ENCODE data around the gene LRP8.

Gene LRP8

GRCh38 chr1:53275566-53275965, 52.3 kb downstream of the LRP8 start:
- TF ChIP-seq CTCF (IDR thresholded peaks at IDR 0.05; ENCODE audit: low read depth, low read length) (no peak), POLR2A (IDR thresholded peaks at IDR 0.05; ENCODE audit: extremely low read depth, insufficient read length) (no peak), MAX (IDR thresholded peaks at IDR 0.05; ENCODE audit: low read depth, low read length) (no peak), MYC (IDR thresholded peaks at IDR 0.05; ENCODE audit: low read depth, low read length) (no peak)
- H3K4me3 ChIP-seq (ENCODE audit: low read depth, low read length) = no peak overlapping the region
- no peak for DNase-seq (ENCODE audit: low read depth)

- no peak for DNase-seq (ENCODE audit: low read depth)
- TF ChIP-seq MYC (IDR thresholded peaks at IDR 0.05; ENCODE audit: low read depth, low read length) (no peak), CTCF (IDR thresholded peaks at IDR 0.05; ENCODE audit: low read depth, low read length) (no peak), MAX (IDR thresholded peaks at IDR 0.05; ENCODE audit: low read depth, low read length) (no peak)
- no peak overlapping the region for H3K4me3 ChIP-seq (ENCODE audit: low read depth, low read length)
Observed at GRCh38 chr1:53274541-53275185, 53.2 kb downstream of the LRP8 start.

- no peak for DNase-seq (ENCODE audit: low read depth)
- TF ChIP-seq MAX (IDR thresholded peaks at IDR 0.05; ENCODE audit: low read depth, low read length) = no peak
- no peak for TF ChIP-seq MYC (IDR thresholded peaks at IDR 0.05; ENCODE audit: low read depth, low read length)
- TF ChIP-seq CTCF (IDR thresholded peaks at IDR 0.05; ENCODE audit: low read depth, low read length) = no peak
- TF ChIP-seq POLR2A (IDR thresholded peaks at IDR 0.05; ENCODE audit: extremely low read depth, insufficient read length) = no peak
- no peak overlapping the region for H3K4me3 ChIP-seq (ENCODE audit: low read depth, low read length)
Observed at GRCh38 chr1:53274026-53274425, 53.8 kb downstream of the LRP8 start.

- no peak for TF ChIP-seq MAX (IDR thresholded peaks at IDR 0.05; ENCODE audit: low read depth, low read length)
- TF ChIP-seq MYC (IDR thresholded peaks at IDR 0.05; ENCODE audit: low read depth, low read length) = no peak
- no peak for TF ChIP-seq POLR2A (IDR thresholded peaks at IDR 0.05; ENCODE audit: extremely low read depth, insufficient read length)
- TF ChIP-seq CTCF (IDR thresholded peaks at IDR 0.05; ENCODE audit: low read depth, low read length) = no peak
- H3K4me3 ChIP-seq (ENCODE audit: low read depth, low read length) = no peak overlapping the region
- no peak for DNase-seq (ENCODE audit: low read depth)
Observed at GRCh38 chr1:53273526-53273925, 54.3 kb downstream of the LRP8 start.

- TF ChIP-seq MYC (IDR thresholded peaks at IDR 0.05; ENCODE audit: low read depth, low read length) (no peak), MAX (IDR thresholded peaks at IDR 0.05; ENCODE audit: low read depth, low read length) (no peak), POLR2A (IDR thresholded peaks at IDR 0.05; ENCODE audit: extremely low read depth, insufficient read length) (no peak), CTCF (IDR thresholded peaks at IDR 0.05; ENCODE audit: low read depth, low read length) (no peak)
- DNase-seq (ENCODE audit: low read depth) = no peak
- H3K4me3 ChIP-seq (ENCODE audit: low read depth, low read length) = no peak overlapping the region
Observed at GRCh38 chr1:53272349-53272748, 55.5 kb downstream of the LRP8 start.
